PC-3 (cell line): Measurements from ENCODE around the gene NAALADL1. TPM values are rescaled to one million over a fixed set of nuclear protein-coding genes. Genes with fewer than 3 reads are reported as not detected.
A peak's percentile ranks its signal among the peaks of the same experiment; 100 is the strongest.

Experiments used
- ATAC-seq: fragments of 200-7000 bp; cut with Tn5 transposase; 2 replicates; pipeline ENCODE4 v1.9.1; 2020; ENCODE audit warnings: mild to moderate bottlenecking, moderate library complexity
- BruUV-seq: library from RNA; stranded (reverse); fragments of 400-500 nt; replicated peaks from 2 replicates; lab custom pipeline; 2021; lab: Mats Ljungman, UMichigan
- CTCF ChIA-PET: fragments of 300-600 bp; sonication (Branson Sonifier 250); formaldehyde crosslinking; loops from one replicate; lab custom pipeline; 2022; ENCODE audit warnings: antibody characterized with exemption; lab: Charles Lee
- POLR2A ChIA-PET: fragments of 300-600 bp; sonication (Branson Sonifier 250); formaldehyde crosslinking; loops from one replicate; lab custom pipeline; 2022; ENCODE audit warnings: antibody characterized with exemption; ENCODE audit not compliant: unreplicated experiment; lab: Charles Lee
- DNase-seq: peaks from one replicate; pipeline ENCODE4 v3.0.0-alpha.2; 2015
- H2AFZ ChIP-seq: fragments of 300-600 bp; sonication (generic); 2 replicates; pipeline ENCODE4 v1.6.0; 2016; ENCODE audit warnings: antibody characterized with exemption, low read length
- H3F3A ChIP-seq: fragments of 300-600 bp; sonication (generic); one replicate; pipeline ENCODE4 v1.6.0; 2017; ENCODE audit warnings: antibody characterized with exemption, low read length, control low read depth, mild to moderate bottlenecking; ENCODE audit not compliant: unreplicated experiment
- H3K27ac ChIP-seq: fragments of 300-600 bp; sonication (generic); 2 replicates; pipeline ENCODE4 v1.5.1; 2016; ENCODE audit warnings: mild to moderate bottlenecking, low read length
- H3K27me3 ChIP-seq: fragments of 300-600 bp; sonication (generic); 2 replicates; pipeline ENCODE4 v1.6.1; 2016; ENCODE audit warnings: low read length, mixed read lengths
- H3K36me3 ChIP-seq: fragments of 300-600 bp; sonication (generic); 2 replicates; pipeline ENCODE4 v1.6.1; 2016; ENCODE audit warnings: low read depth, mixed run types, low read length, mixed read lengths
- H3K4me1 ChIP-seq: fragments of 300-600 bp; sonication (generic); 2 replicates; pipeline ENCODE4 v1.5.1; 2016; ENCODE audit warnings: low read length; ENCODE audit not compliant: insufficient read depth
- H3K4me2 ChIP-seq: fragments of 300-600 bp; sonication (generic); 2 replicates; pipeline ENCODE4 v1.6.0; 2016; ENCODE audit warnings: low read length
- H3K4me3 ChIP-seq: fragments of 300-600 bp; sonication (generic); 2 replicates; pipeline ENCODE4 v1.5.1; 2016; ENCODE audit warnings: mild to moderate bottlenecking, low read length, mixed read lengths
- H3K79me2 ChIP-seq: fragments of 300-600 bp; sonication (generic); 2 replicates; pipeline ENCODE4 v1.6.1; 2017; ENCODE audit warnings: low read length, mixed read lengths
- H3K9ac ChIP-seq: fragments of 300-600 bp; sonication (generic); 2 replicates; pipeline ENCODE4 v1.6.0; 2016; ENCODE audit warnings: mild to moderate bottlenecking, low read length
- H3K9me2 ChIP-seq: fragments of 300-600 bp; sonication (generic); replicated peaks from 2 replicates; pipeline ENCODE4 v1.6.1; 2016; ENCODE audit warnings: mixed run types, low read length, mixed read lengths
- H3K9me3 ChIP-seq: fragments of 300-600 bp; sonication (generic); 2 replicates; pipeline ENCODE4 v1.6.1; 2016; ENCODE audit warnings: low read length, mixed read lengths
- H4K20me1 ChIP-seq: fragments of 300-600 bp; sonication (generic); 2 replicates; pipeline ENCODE4 v1.6.1; 2016; ENCODE audit warnings: low read length, mixed read lengths
- CTCF ChIP-seq: fragments of 300-600 bp; sonication (generic); conservative IDR thresholded peaks from 2 replicates; pipeline ENCODE4 v1.5.1; 2017; ENCODE audit warnings: antibody characterized with exemption, low read depth, mild to moderate bottlenecking, low read length
- EZH2 ChIP-seq: fragments of 300-600 bp; sonication (generic); IDR thresholded peaks from one replicate; pipeline ENCODE4 v1.6.1; 2017; ENCODE audit warnings: antibody characterized with exemption, mild to moderate bottlenecking, low read length; ENCODE audit not compliant: unreplicated experiment
- EZH2phosphoT487 ChIP-seq: fragments of 300-600 bp; sonication (generic); IDR thresholded peaks from 2 replicates; pipeline ENCODE4 v1.6.1; 2018; ENCODE audit warnings: mild to moderate bottlenecking, antibody characterized with exemption, low read length, borderline replicate concordance
- intact Hi-C: fragments of 100-400 bp; cut with micrococcal nuclease; formaldehyde crosslinking; loops from 2 replicates; pipeline ENCODE4 v1.9.0; 2023
- total RNA-seq: library from RNA; depleted of rRNA; stranded (reverse); fragments of >200 nt; gene quantifications from 2 replicates; pipeline ENCODE4 v1.2.3, GENCODE V29; 2014

NAALADL1 gene
- total RNA-seq, 1 experiment from 2014 or later, result 0.47 TPM

- Histone ChIP-seq H4K20me1 (no peaks in the 10 kb centered on the region), H3K27ac (no peak overlapping the region; the same call in 1 of the 2 replicates), H3F3A (no peaks in the 10 kb centered on the region), H3K4me2 (peak overlapping the region; percentile 99), H3K9me2 (no peaks in the 10 kb centered on the region), H3K9me3 (no peaks in the 10 kb centered on the region), H3K79me2 (peaks cover 28% of the 10 kb centered on the region), H3K4me3 (peak overlapping the region; percentile 84), H3K36me3 (no peaks in the 10 kb centered on the region; the same call in 1 of the 2 replicates), H3K9ac (peak overlapping the region; percentile 88), H3K27me3 (no peaks in the 10 kb centered on the region), H3K4me1 (peaks cover 13% of the 10 kb centered on the region), H2AFZ (peak overlapping the region; percentile 89)
- ChIA-PET POLR2A (interaction anchor here (0.6 kb wide), 1 partner anchor 444 kb away, joined by 6 read pairs; no protein-coding TSS in a partner anchor), CTCF (no interaction called here)
- no peak for TF ChIP-seq EZH2phosphoT487
- no peak for TF ChIP-seq EZH2
- no peak for TF ChIP-seq CTCF
- BruUV-seq, result no TSS peak
- no peak for DNase-seq
- no peak for ATAC-seq
- intact Hi-C loops, result no loop called here
Measured at GRCh38 chr11:65095427-65095826, 37.1 kb upstream of the NAALADL1 start.

DNA sequence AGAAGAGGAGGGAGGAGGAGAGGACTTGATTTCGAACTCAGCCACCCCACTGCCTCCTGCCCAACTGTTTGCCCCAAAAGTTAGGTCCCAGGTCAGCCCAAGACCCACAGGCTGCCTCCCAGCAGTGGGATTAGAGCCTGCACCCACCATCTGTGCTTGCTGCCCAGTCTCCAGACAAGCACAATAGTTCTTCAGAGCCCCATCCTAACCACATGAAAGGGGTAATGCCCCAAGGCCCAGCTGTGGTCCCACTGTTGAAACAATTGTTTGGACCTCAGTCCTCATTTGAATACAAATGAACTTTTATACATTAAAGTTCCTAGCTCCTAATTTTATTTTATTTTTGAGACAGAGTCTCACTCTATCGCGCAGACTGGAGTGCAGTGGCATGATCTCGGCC lies 32.3 kb upstream of the NAALADL1 start:
- Histone ChIP-seq H3K9me3 (no peaks in the 10 kb centered on the region), H3K4me2 (no peak overlapping the region), H3K79me2 (peaks cover 4% of the 10 kb centered on the region), H3K9me2 (no peaks in the 10 kb centered on the region), H3K9ac (no peak overlapping the region), H2AFZ (no peak overlapping the region), H3K27ac (no peak overlapping the region), H4K20me1 (no peaks in the 10 kb centered on the region), H3F3A (no peaks in the 10 kb centered on the region), H3K4me3 (no peak overlapping the region), H3K4me1 (peaks cover 2% of the 10 kb centered on the region; the same call in 1 of the 2 replicates), H3K36me3 (peaks cover 10% of the 10 kb centered on the region; the same call in 1 of the 2 replicates), H3K27me3 (no peaks in the 10 kb centered on the region)
- no peak for ATAC-seq
- no TSS peak for BruUV-seq
- intact Hi-C loops, result no loop called here
- POLR2A ChIA-PET, result interaction anchor here (0.5 kb wide), 1 partner anchor 810 kb away, joined by 3 read pairs; the partner anchor contains the start of gene FOSL1
- DNase-seq, result no peak
- CTCF ChIA-PET, result interaction anchor here (0.6 kb wide), 1 partner anchor 352 kb away, joined by 4 read pairs; no protein-coding TSS in a partner anchor
- no peak for TF ChIP-seq EZH2phosphoT487
- TF ChIP-seq CTCF, result no peak
- TF ChIP-seq EZH2, result no peak

DNA sequence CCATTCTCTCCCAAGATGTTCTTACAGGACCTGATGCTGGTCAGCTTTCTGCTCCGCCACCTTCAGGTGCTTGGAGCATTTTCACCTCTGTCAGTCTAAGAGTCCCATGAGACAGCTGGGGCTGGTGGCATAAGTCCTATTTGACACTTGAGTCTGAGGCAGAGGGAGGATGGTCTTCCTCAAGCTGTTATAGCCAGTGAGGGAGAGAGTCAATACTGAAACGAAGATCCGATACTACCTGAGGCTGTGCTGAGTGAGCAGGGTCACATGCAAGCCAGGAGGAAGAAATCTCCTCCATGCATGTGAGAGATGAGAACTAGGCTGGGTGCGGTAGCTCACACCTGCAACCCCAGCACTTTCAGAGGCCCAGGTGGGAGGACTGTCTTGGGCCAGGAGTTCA lies 31.3 kb upstream of the NAALADL1 start:
- no peak overlapping the region for H3K9ac ChIP-seq
- H3K4me1 ChIP-seq, result peaks cover 8% of the 10 kb centered on the region; the same call in 1 of the 2 replicates
- DNase-seq, result no peak
- H2AFZ ChIP-seq, result no peak overlapping the region
- ChIA-PET POLR2A (no interaction called here), CTCF (no interaction called here)
- intact Hi-C loops, result no loop called here
- no peaks in the 10 kb centered on the region for H3F3A ChIP-seq
- no peaks in the 10 kb centered on the region for H4K20me1 ChIP-seq
- no peaks in the 10 kb centered on the region for H3K27me3 ChIP-seq
- no peak for TF ChIP-seq EZH2
- TF ChIP-seq EZH2phosphoT487, result no peak
- no peak for TF ChIP-seq CTCF
- H3K79me2 ChIP-seq, result peaks cover 14% of the 10 kb centered on the region
- BruUV-seq, result no TSS peak
- H3K9me3 ChIP-seq, result no peaks in the 10 kb centered on the region
- no peak overlapping the region for H3K4me3 ChIP-seq
- no peaks in the 10 kb centered on the region for H3K9me2 ChIP-seq
- no peak for ATAC-seq
- no peak overlapping the region for H3K4me2 ChIP-seq
- H3K36me3 ChIP-seq, result peaks cover 11% of the 10 kb centered on the region; the same call in 1 of the 2 replicates
- H3K27ac ChIP-seq, result no peak overlapping the region
